Activated naive CD8-positive, alpha-beta T cell treated with anti-CD3 and anti-CD28 coated beads, Interleukin-2, amount 50 U/mL, for 24 hours (primary cell): ENCODE data around the gene ADSL.
"Not testable (repeated sequence)": the region's sequence is repeated elsewhere in the genome, so short reads cannot be mapped to it uniquely, and the experiment has no call there.

Experiments used
- ATAC-seq: fragments of 150-1000 bp; cut with Tn5 transposase; one replicate; pipeline ENCODE4 v1.10.0; 2021
- DNase-seq: peaks from one replicate; pipeline ENCODE4 v3.0.0; 2021
- H3K27ac Mint-ChIP-seq: one replicate; pipeline ENCODE4 v1.8.0; 2021; ENCODE audit warnings: mild to moderate bottlenecking, mixed read lengths
- H3K27me3 Mint-ChIP-seq: one replicate; pipeline ENCODE4 v1.8.0; 2021; ENCODE audit warnings: mixed read lengths
- H3K36me3 Mint-ChIP-seq: one replicate; pipeline ENCODE4 v1.8.0; 2021; ENCODE audit warnings: low read depth, mixed read lengths
- H3K4me1 Mint-ChIP-seq: one replicate; pipeline ENCODE4 v1.8.0; 2021; ENCODE audit warnings: mixed read lengths
- H3K4me3 Mint-ChIP-seq: one replicate; pipeline ENCODE4 v1.8.0; 2021; ENCODE audit warnings: mild to moderate bottlenecking, moderate library complexity, mixed read lengths
- H3K9me3 Mint-ChIP-seq: one replicate; pipeline ENCODE4 v1.8.0; 2021; ENCODE audit warnings: mixed read lengths

The ADSL gene

DNA sequence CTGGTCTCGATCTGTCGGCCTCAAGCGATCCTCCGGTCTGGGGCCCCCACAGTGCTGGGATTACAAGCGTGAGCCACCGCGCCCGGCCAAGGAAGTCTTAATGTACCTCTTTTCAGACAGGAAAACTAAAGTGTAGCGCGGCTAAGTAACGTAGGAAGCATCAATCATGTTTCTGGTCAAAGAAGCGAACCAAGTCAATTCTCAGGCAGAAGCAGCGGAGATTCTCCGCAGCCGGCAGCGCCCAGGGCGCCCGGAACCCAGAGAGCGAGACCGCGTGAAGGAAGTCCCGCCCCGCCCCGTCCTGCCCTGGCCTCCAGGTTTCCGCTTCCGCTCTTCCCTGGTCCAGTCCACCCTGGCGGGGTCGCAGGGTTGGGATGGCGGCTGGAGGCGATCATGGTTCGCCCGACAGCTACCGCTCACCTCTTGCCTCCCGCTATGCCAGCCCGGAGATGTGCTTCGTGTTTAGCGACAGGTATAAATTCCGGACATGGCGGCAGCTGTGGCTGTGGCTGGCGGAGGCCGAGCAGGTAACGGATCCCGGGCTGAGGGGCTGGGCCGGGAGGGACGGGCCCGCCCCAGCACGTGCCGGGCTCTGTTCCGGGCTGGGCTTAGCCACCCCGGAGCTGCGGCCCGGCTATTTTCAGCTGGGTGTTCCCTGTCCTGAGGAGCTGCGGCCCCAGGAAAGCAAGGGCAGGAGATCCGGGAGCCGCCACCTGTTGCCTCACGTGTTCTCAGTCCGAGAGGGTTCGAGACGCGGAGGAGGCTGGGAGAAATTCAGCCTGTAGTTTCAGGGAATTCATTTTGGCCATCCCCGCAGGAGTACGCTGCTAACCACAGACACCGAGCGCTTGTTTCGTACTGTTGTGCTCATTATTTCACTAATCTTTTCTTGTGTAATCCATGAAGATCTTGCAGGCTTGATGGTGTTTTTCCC, at the start of gene ADSL:
Gene ADSL (plus strand): TSS at position 316 of the 934 bp plus-strand sequence. CDS start 59 bp downstream, at position 375.
- Mint-ChIP-seq H3K4me1 (peaks cover 47% of the 10 kb centered on the region), H3K36me3 (peaks cover 36% of the 10 kb centered on the region), H3K27me3 (no peaks in the 10 kb centered on the region), H3K4me3 (peak within 1 kb of the TSS; percentile 99), H3K27ac (peak within 1 kb of the TSS; percentile 98), H3K9me3 (no peaks in the 10 kb centered on the region)
- DNase-seq (peak; percentile 92), ATAC-seq (peak; percentile 96)

DNA sequence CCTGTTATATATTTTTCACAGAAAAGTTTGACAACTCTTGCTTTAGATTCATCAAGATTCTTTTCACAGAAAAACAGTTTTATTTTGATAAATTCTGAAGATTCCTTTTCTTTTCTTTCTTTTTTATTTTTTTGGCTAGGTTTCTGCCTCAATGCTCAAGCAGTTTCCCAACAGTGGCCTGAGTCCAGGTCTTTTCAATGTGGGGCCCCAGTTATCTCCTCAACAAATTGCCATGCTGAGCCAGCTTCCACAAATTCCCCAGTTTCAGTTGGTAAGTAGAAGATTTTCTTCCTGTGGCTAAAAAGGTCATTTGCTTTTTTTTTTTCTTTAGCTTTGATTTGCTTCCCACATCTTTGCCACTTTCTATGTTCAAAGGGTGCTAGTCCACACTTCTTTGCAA, 46.0 kb upstream of the ADSL start:
- no peaks in the 10 kb centered on the region for H3K27me3 Mint-ChIP-seq
- ATAC-seq (no peak), DNase-seq (no peak)
- no peak overlapping the region for H3K4me3 Mint-ChIP-seq
- no peaks in the 10 kb centered on the region for H3K9me3 Mint-ChIP-seq
- peaks cover 30% of the 10 kb centered on the region for H3K36me3 Mint-ChIP-seq
- peaks cover 8% of the 10 kb centered on the region for H3K4me1 Mint-ChIP-seq
- H3K27ac Mint-ChIP-seq, result no peak overlapping the region

DNA sequence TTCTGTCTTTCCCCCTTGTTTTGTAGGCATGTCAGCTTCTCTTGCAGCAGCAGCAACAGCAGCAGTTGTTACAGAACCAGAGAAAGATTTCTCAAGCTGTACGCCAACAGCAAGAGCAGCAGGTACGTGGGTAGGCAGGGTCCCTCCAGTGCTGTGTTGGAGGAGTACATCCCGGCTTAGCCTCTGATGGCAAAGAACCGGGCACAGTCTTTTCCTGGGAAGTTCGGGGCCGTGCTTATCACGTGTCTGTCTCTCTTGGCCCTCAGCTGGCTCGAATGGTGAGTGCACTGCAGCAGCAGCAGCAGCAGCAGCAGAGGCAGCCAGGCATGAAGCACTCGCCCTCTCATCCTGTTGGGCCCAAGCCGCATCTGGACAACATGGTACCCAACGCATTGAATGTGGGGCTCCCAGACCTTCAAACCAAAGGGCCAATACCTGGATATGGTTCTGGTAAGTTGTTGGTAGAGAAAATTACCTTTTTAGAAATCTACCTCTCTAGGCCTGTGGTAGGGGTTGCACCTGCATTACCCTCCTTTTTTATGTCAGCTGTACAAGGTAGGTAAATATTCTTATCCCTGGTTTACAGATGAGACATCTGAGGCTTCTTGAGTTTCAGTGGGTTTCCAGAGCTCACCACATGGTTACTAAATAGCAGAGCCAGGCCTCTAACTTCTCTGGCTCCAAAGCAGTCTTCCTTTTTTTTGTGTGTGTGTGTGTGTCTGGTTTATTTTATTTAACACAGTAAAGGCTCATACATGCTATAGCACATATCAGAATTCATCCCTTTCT, 45.2 kb upstream of the ADSL start:
- ATAC-seq, result peak; percentile 80
- H3K27me3 Mint-ChIP-seq, result no peaks in the 10 kb centered on the region

DNA sequence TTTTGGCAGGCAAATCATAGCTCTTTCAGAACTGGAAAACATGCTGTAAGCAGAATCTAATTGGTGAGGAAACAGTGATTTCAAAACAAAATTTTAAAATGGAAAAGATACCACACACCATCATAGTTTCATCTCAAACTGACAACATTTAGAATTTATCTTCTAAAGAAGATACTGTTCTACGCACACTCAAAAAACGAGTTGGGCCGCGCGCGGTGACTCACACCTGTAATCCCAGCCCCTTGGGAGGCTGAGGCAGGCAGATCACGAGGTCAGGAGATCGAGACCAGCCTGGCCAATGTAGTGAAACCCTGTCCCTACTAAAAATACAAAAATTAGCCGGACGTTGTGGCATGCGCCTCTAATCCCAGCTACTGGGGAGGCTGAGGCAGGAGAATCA, 44.2 kb upstream of the ADSL start:
- no peak overlapping the region for H3K27ac Mint-ChIP-seq
- no peak for ATAC-seq

More for the DNA sequence above, 45.2 kb upstream of the ADSL start:
- Mint-ChIP-seq H3K27ac (no peak overlapping the region), H3K4me1 (peaks cover 8% of the 10 kb centered on the region), H3K36me3 (peaks cover 30% of the 10 kb centered on the region), H3K4me3 (no peak overlapping the region), H3K9me3 (no peaks in the 10 kb centered on the region)
- DNase-seq, result no peak

DNA sequence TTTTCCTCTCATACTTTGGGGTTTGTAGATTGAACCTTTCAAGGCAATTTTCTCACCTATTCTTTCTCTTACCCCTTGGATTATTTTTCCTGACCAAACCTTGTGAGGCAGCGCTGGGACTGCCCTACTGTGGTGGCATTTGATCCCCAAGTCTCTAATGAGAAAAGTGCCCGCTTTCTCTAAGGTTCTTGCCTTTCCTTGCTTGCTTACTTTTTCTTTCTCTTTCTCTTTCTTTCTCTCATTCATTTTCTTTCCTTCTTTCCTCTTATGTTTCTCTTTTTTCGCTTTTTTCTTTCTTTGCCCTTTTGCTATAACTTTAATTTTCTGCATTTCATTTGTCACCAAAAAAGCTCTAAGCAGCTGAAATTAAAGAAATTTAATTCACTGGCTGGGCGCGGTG, 40.7 kb upstream of the ADSL start:
- Mint-ChIP-seq H3K4me1 (peaks cover 33% of the 10 kb centered on the region), H3K27ac (no peak overlapping the region), H3K27me3 (no peaks in the 10 kb centered on the region), H3K4me3 (no peak overlapping the region), H3K36me3 (peaks cover 36% of the 10 kb centered on the region), H3K9me3 (no peaks in the 10 kb centered on the region)
- no peak for ATAC-seq
- no peak for DNase-seq

More for the DNA sequence above, 44.2 kb upstream of the ADSL start:
- Mint-ChIP-seq H3K9me3 (no peaks in the 10 kb centered on the region), H3K27me3 (no peaks in the 10 kb centered on the region), H3K4me1 (peaks cover 8% of the 10 kb centered on the region), H3K36me3 (peaks cover 25% of the 10 kb centered on the region), H3K4me3 (no peak overlapping the region)
- no peak for DNase-seq

DNA sequence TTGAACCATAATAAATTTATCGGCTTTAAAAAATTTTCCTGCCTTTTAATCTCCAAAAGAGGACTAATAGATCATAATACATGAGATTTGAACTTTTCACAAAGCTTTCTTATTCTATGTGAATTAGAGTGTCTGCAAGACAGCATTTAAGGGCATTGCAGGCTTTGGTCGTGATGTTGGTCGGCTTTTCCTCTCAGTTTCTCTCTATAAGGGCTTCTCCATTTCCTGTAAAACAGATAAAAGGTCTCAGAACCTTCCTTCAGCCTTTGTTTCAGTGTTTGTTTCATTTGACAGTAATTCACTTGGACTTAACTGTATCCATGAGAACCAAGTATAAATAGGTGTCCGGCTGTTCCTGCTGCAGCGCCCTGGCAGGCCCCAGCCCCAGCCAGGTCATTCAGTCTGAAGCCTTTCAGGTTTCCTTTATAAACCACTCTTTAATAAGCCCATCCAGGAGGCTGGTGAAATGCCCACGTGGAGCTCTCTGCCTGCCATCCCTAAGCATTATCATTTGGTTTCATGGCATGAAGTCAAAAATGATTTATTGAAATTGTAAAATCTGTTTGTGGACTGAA, 37.2 kb upstream of the ADSL start:
- H3K36me3 Mint-ChIP-seq, result peaks cover 36% of the 10 kb centered on the region
- peaks cover 26% of the 10 kb centered on the region for H3K4me1 Mint-ChIP-seq
- H3K27ac Mint-ChIP-seq, result peak overlapping the region; percentile 19
- no peaks in the 10 kb centered on the region for H3K9me3 Mint-ChIP-seq
- no peak overlapping the region for H3K4me3 Mint-ChIP-seq
- DNase-seq (no peak), ATAC-seq (no peak)
- H3K27me3 Mint-ChIP-seq, result no peaks in the 10 kb centered on the region

DNA sequence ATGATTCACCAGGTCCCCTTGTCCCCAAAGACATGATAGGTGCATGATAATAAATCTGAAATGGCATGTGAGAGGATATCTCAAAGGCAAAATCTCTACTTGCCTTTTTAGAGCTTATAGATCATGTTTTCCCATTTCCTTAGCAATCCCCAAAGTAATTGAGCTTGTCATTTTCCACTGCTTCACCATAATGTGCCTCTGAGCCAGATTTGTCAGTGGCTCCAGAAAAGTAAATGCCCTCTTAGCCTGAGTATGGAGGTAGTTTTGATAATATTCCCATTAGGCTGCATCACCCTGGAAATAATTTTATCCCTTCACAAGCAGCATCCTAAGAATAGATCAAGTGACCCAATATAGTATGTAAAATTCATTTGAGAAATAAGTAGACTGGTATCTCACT, 36.7 kb upstream of the ADSL start:
- Mint-ChIP-seq H3K36me3 (peaks cover 38% of the 10 kb centered on the region), H3K27ac (no peak overlapping the region), H3K4me3 (no peak overlapping the region), H3K27me3 (no peaks in the 10 kb centered on the region), H3K4me1 (peaks cover 26% of the 10 kb centered on the region), H3K9me3 (no peaks in the 10 kb centered on the region)
- ATAC-seq (no peak), DNase-seq (no peak)

DNA sequence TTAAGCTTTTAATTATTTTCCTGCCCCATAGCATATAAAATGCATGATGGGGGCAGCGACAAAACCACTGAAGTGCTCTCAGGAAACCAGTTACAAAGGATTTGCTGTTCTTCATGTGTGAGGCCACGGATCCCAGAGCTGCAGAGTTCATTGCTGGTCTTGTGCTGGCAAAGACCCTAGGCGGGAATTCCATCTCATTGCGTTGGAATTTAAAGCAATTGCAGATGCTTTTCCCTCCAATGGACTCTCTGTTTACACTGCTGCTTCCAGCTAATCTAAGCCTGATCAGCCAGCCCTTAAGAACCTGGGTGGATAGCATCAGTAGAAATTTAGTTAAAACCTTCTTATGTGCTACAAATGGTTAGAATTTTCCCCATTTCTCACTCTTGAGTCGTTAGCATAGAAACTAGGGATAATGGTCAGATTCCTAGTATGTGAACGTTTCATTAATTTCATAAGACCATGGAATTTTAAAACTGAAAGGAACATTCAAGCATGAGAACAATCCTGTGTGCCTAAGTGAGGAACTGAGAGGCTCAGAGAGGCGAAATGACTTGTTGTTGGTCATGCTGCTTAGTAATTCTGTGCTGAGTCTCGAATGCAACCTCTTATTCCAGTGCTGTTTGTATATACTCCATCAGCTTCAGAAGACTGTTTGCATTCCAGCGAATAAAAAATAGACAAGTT, 36.1 kb upstream of the ADSL start:
- H3K27ac Mint-ChIP-seq, result no peak overlapping the region
- H3K9me3 Mint-ChIP-seq, result no peaks in the 10 kb centered on the region
- ATAC-seq, result no peak

DNA sequence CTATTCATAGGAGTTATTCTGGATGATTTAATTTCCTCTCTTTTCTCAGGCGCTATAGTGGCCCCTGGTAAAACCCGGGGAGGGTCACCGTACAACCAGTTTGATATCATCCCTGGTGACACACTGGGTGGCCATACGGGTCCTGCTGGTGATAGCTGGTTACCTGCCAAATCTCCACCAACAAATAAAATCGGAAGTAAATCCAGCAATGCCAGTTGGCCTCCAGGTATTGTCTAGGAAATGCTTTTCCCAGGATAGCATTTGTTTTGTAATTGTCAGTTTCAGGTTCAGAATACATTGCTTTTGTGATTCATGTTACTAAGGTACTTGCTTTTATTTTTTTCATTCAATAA, 35.6 kb upstream of the ADSL start:
- DNase-seq, result no peak
- H3K4me3 Mint-ChIP-seq, result no peak overlapping the region
- peaks cover 43% of the 10 kb centered on the region for H3K36me3 Mint-ChIP-seq
- peaks cover 26% of the 10 kb centered on the region for H3K4me1 Mint-ChIP-seq
- H3K27ac Mint-ChIP-seq, result no peak overlapping the region
- no peak for ATAC-seq
- no peaks in the 10 kb centered on the region for H3K27me3 Mint-ChIP-seq
- no peaks in the 10 kb centered on the region for H3K9me3 Mint-ChIP-seq

More for the DNA sequence above, 36.1 kb upstream of the ADSL start:
- peaks cover 39% of the 10 kb centered on the region for H3K36me3 Mint-ChIP-seq
- H3K4me3 Mint-ChIP-seq, result no peak overlapping the region
- peaks cover 26% of the 10 kb centered on the region for H3K4me1 Mint-ChIP-seq
- H3K27me3 Mint-ChIP-seq, result no peaks in the 10 kb centered on the region
- DNase-seq, result no peak

DNA sequence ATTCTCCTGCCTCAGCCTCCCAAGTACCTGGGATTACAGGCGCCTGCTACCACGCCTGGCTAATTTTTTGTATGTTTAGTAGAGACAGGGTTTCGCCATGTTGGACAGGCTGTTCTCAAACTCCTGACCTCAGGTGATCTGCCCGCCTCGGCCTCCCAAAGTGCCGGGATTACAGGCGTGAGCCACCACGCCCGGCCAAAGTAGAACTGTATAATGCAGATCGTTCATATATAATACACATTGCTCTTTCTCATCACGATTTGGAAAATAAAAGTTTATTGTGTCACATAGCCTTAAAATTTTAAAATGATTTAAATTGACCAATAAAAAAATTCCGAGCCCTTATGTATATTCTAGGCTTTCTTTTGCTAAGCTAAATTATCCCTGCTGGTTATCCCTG, 34.7 kb upstream of the ADSL start:
- H3K4me1 Mint-ChIP-seq, result peaks cover 26% of the 10 kb centered on the region
- not testable (repeated sequence) for ATAC-seq

DNA sequence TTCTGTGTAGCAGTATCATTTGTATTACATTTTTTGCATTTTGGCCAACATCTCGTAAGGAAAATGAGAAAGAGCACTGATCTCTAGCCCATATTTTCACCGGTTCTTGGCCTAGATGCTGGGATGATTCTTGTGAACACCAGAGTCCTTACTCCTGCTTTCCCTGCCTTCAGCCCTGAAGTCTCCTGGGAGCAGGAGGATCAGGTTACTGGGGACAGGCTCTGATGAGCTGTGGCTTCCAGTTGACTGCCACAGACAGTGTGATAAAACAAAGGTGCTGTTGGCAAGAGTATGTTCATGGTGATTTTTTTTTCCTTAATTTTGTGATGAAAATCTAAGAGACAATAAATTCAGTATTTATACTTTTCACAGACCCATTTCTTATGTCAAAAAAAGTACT, 34.2 kb upstream of the ADSL start:
- Mint-ChIP-seq H3K27me3 (no peaks in the 10 kb centered on the region), H3K4me3 (no peak overlapping the region), H3K4me1 (peaks cover 26% of the 10 kb centered on the region), H3K27ac (peak overlapping the region; percentile 6), H3K9me3 (no peaks in the 10 kb centered on the region), H3K36me3 (peaks cover 51% of the 10 kb centered on the region)
- ATAC-seq (no peak), DNase-seq (no peak)

More for the DNA sequence above, 34.7 kb upstream of the ADSL start:
- H3K36me3 Mint-ChIP-seq, result peaks cover 47% of the 10 kb centered on the region
- H3K4me3 Mint-ChIP-seq, H3K9me3 Mint-ChIP-seq, H3K27ac Mint-ChIP-seq, H3K27me3 Mint-ChIP-seq, DNase-seq: not testable (repeated sequence)

DNA sequence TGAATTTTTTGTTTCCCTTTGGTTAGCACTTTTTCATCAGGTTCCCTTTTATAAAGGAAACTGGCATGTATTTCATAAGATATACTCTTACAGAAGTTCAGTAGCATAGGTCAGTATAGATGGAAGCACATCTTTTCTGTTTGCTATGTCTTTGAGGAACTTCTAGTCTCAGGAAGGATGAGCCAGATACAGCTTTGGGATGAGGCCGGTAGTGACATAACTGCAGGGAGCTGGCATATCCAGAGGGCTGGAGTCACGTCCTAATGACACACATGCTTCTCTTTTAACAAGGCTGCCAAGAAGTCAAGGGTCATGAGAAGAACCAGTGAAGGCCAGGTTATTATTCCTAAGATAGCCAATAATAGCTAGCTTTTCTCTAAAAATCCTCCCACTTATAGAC, 33.3 kb upstream of the ADSL start:
- H3K27me3 Mint-ChIP-seq, result no peaks in the 10 kb centered on the region
- peaks cover 51% of the 10 kb centered on the region for H3K36me3 Mint-ChIP-seq
- DNase-seq, result no peak
- ATAC-seq, result no peak
- H3K27ac Mint-ChIP-seq, result no peak overlapping the region
- no peaks in the 10 kb centered on the region for H3K9me3 Mint-ChIP-seq
- H3K4me3 Mint-ChIP-seq, result no peak overlapping the region
- peaks cover 20% of the 10 kb centered on the region for H3K4me1 Mint-ChIP-seq

DNA sequence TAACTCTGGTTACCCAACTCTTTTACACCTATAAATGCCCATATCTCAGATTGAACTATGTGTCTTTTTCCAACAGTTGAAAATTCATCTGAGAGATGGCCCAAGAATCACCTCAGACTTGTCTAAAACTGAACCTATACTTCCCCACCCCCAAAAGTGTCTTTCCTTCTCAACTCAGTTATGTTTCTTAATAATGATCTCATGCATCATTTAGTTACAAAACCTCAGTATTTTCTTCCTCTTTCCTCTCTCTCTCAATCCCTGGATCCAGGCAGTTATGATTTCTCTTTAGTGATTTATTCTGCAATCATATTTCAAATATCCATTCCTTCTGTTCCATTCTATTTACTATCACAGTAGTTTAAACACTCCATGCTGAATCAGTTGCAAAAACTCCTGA, 32.3 kb upstream of the ADSL start:
- Mint-ChIP-seq H3K4me1 (peaks cover 9% of the 10 kb centered on the region), H3K36me3 (peaks cover 43% of the 10 kb centered on the region), H3K9me3 (no peaks in the 10 kb centered on the region), H3K27ac (no peak overlapping the region), H3K27me3 (no peaks in the 10 kb centered on the region), H3K4me3 (no peak overlapping the region)
- no peak for DNase-seq
- no peak for ATAC-seq

DNA sequence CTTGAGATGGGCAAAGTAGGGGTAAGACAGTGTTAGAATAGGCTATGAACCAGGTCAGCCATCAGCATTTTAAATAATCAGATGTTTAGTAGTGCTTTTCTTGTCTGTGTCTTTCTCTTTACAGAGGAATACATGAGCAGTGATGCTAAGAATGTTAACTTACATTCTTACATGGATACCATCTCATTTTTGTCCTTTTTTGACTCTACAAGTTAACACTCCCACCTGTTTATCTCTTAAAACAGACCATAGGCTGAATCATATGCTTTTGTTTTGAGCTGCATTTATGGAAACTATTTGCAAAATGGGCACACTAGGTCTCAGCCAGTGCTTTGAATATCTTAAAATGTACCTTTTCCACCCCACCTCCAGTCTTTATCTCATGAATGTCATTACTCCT, 25.6 kb upstream of the ADSL start:
- H3K27me3 Mint-ChIP-seq, result no peaks in the 10 kb centered on the region
- H3K27ac Mint-ChIP-seq, result peak overlapping the region; percentile 63
- DNase-seq (no peak), ATAC-seq (no peak)
- peaks cover 37% of the 10 kb centered on the region for H3K36me3 Mint-ChIP-seq
- H3K4me1 Mint-ChIP-seq, result peaks cover 47% of the 10 kb centered on the region
- H3K9me3 Mint-ChIP-seq, result no peaks in the 10 kb centered on the region
- no peak overlapping the region for H3K4me3 Mint-ChIP-seq
